BLaER1 treated with 17β-estradiol and CSF1 and Interleukin-3, amounts not matched to agents 10 nM and 100 nM (cell line): ENCODE measurements around the gene HCN3.
"Not testable (repeated sequence)": the region's sequence is repeated elsewhere in the genome, so short reads cannot be mapped to it uniquely, and the experiment has no call there.

Source experiments
- H3K27ac ChIP-seq, 11 experiments: shearing (Covaris generic); formaldehyde crosslinking; 2 replicates each; pipeline ENCODE4 v1.8.1; 2022
- H3K27me3 ChIP-seq, 11 experiments: shearing (Covaris generic); formaldehyde crosslinking; 2 replicates each; pipeline ENCODE4 v1.8.1; 2022
- H3K36me3 ChIP-seq, 11 experiments: shearing (Covaris generic); formaldehyde crosslinking; 2 replicates each; pipeline ENCODE4 v1.8.1; 2022
- H3K4me1 ChIP-seq, 10 experiments: shearing (Covaris generic); formaldehyde crosslinking; 2 replicates each; pipeline ENCODE4 v1.8.1; 2022
- H3K4me2 ChIP-seq, 11 experiments: shearing (Covaris generic); formaldehyde crosslinking; 2 replicates each; pipeline ENCODE4 v1.8.1; 2022
- H3K4me3 ChIP-seq, 10 experiments: shearing (Covaris generic); formaldehyde crosslinking; 2 replicates each; pipeline ENCODE4 v1.8.1; 2022
- H3K9ac ChIP-seq, 11 experiments: shearing (Covaris generic); formaldehyde crosslinking; 2 replicates each; pipeline ENCODE4 v1.8.1; 2022
- H3K9me3 ChIP-seq, 11 experiments: shearing (Covaris generic); formaldehyde crosslinking; replicated peaks in 1 of 11; 2 replicates each; pipeline ENCODE4 v1.8.1; 2022
- H4K20me1 ChIP-seq, 11 experiments: shearing (Covaris generic); formaldehyde crosslinking; 2 replicates each; pipeline ENCODE4 v1.8.1; 2022
- Cebpa-rat ChIP-seq, 11 experiments: shearing (Covaris generic); IDR thresholded peaks; 2 replicates each; pipeline ENCODE4 v1.8.1; 2022

HCN3 gene

DNA sequence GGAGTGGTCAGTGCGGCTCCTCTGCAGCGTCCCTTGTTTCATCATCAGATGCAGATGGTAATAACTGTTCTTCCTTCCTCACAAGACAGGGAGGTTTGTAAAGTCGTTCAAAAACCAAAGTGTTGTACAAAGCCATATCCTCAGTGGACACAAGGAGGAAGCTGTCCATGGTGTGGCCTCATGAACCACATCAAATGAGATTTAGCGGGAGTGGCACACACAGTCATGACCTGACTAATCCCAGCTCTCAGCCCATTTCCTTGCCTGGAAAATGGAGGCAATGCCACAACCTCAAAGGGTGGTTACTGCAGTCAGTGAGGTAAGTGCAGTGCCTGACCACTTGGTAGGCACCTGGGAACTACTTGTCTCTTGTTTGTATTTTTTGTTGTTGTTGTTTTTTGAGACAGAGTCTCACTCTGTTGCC is 35.4 kb upstream of the HCN3 start:
- H3K4me3 ChIP-seq, result peak overlapping the region in 4 of 10 experiments; percentile 57 to 73 (median 63); a peak in 2 of 20 replicates
- TF ChIP-seq Cebpa-rat (IDR thresholded peaks at IDR 0.05), result no peak
- peaks cover 43 to 68% (median 53%) of the 10 kb centered on the region in 10 experiments for H3K4me1 ChIP-seq
- H4K20me1 ChIP-seq, result no peaks in the 10 kb centered on the region
- peak overlapping the region in 10 of 11 experiments; percentile 3 to 77 (median 54); a peak in 14 of 22 replicates for H3K27ac ChIP-seq
- peak overlapping the region; percentile 79 to 98 (median 92) for H3K4me2 ChIP-seq
- H3K27me3 ChIP-seq, result no peaks in the 10 kb centered on the region
- H3K36me3 ChIP-seq, result peaks cover 15 to 33% (median 25%) of the 10 kb centered on the region in 11 experiments; a peak in 21 of 22 replicates
- peak overlapping the region in 6 of 11 experiments; percentile 39 to 76 (median 74); a peak in 8 of 22 replicates for H3K9ac ChIP-seq
- H3K9me3 ChIP-seq, result no peaks in the 10 kb centered on the region

GRCh38 chr1:155242805-155243358 is 34.4 kb upstream of the HCN3 start:
- Histone ChIP-seq H3K4me2 (peak overlapping the region; percentile 80 to 98 (median 93)), H3K36me3 (peaks cover 13 to 33% (median 23%) of the 10 kb centered on the region in 11 experiments), H3K27ac (peak overlapping the region in 9 of 11 experiments; percentile 19 to 90 (median 86); a peak in 9 of 22 replicates), H3K27me3 (no peaks in the 10 kb centered on the region), H3K4me3 (peak overlapping the region; percentile 60 to 76 (median 68); a peak in 19 of 20 replicates), H3K4me1 (peaks cover 42 to 57% (median 50%) of the 10 kb centered on the region in 10 experiments), H3K9me3 (no peaks in the 10 kb centered on the region), H4K20me1 (no peaks in the 10 kb centered on the region), H3K9ac (peak overlapping the region; percentile 81 to 87 (median 85); a peak in 20 of 22 replicates)
- no peak for TF ChIP-seq Cebpa-rat (IDR thresholded peaks at IDR 0.05)

DNA sequence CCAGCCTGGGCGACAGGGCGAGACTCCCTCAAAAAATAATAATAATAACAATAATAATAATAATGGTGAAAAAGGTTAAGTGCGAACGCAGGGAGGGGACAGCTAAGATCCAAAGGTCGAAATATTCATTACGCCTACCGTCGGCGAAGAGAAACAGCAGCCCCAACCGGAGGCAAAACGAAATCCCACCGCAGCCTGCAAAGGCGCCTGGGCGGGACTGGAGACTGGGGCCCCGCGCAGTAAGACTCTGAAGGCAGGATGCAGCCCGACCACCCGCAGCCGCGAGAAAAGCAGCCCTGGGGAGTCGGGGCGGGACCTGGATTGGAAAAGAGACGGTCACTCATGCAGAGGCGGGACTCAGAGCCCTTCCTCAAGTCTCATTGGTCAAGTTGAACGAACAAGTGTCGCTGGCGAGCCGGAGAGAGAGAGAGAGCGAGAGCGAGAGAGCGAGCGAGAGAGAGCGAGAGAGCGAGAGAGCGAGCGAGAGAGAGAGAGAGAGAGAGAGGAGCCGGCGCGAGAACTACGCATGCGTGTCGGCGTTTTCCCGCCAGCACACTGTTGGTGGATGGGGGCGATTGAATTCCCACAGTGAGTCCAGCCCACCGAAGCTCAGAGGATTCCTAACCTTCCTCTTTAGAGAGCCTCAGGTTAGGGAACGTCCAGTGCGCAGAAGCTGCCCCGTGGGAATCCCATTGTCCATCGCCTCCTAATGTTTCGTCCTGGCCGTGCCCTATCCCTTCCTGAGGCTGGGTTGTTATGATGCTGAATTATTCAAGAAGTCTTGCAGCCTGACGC is 32.7 kb upstream of the HCN3 start:
- Histone ChIP-seq H3K9me3 (no peaks in the 10 kb centered on the region), H4K20me1 (no peaks in the 10 kb centered on the region), H3K4me3 (peak overlapping the region; percentile 60 to 76 (median 68)), H3K4me1 (peaks cover 42 to 55% (median 48%) of the 10 kb centered on the region in 10 experiments), H3K27me3 (no peaks in the 10 kb centered on the region), H3K9ac (peak overlapping the region; percentile 81 to 87 (median 85)), H3K27ac (peak overlapping the region; percentile 51 to 90 (median 85); a peak in 21 of 22 replicates), H3K36me3 (peaks cover 7 to 32% (median 19%) of the 10 kb centered on the region in 11 experiments; a peak in 20 of 22 replicates), H3K4me2 (peak overlapping the region; percentile 80 to 98 (median 93))
- no peak for TF ChIP-seq Cebpa-rat (IDR thresholded peaks at IDR 0.05)

GRCh38 chr1:155245163-155245524 is 32.1 kb upstream of the HCN3 start:
- no peaks in the 10 kb centered on the region for H3K27me3 ChIP-seq
- no peaks in the 10 kb centered on the region for H4K20me1 ChIP-seq
- peak overlapping the region; percentile 51 to 76 (median 68) for H3K4me3 ChIP-seq
- H3K36me3 ChIP-seq, result peaks cover 6 to 30% (median 16%) of the 10 kb centered on the region in 11 experiments; a peak in 19 of 22 replicates
- H3K27ac ChIP-seq, result peak overlapping the region in 10 of 11 experiments; percentile 14 to 90 (median 86); a peak in 17 of 22 replicates
- H3K4me1 ChIP-seq, result peaks cover 43 to 55% (median 51%) of the 10 kb centered on the region in 10 experiments
- TF ChIP-seq Cebpa-rat (IDR thresholded peaks at IDR 0.05), result no peak
- peak overlapping the region in 10 of 11 experiments; percentile 57 to 87 (median 85); a peak in 20 of 22 replicates for H3K9ac ChIP-seq
- peak overlapping the region; percentile 70 to 98 (median 89) for H3K4me2 ChIP-seq
- no peaks in the 10 kb centered on the region for H3K9me3 ChIP-seq

DNA sequence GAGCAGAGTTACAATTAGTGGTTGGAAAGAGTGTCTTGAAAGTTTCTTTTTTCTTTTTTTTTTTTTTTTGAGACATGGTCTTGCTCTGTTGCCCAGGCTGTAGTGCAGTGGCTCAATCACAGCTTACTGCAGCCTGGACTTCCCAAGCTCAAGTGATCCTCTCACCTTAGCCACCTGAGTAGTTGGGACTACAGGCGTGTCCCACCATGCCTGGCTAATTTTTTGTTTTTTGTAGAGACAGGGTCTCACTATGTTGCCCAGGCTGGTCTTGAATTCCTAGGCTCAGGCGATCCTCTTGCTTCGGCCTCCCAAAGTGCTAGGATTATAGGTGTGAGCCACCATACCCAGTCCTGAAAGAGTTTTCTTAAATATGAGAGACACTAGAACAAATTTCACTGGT is 30.5 kb upstream of the HCN3 start:
- H3K9me3 ChIP-seq, H3K4me3 ChIP-seq, H3K9ac ChIP-seq, H3K27me3 ChIP-seq, H4K20me1 ChIP-seq, H3K27ac ChIP-seq, H3K4me2 ChIP-seq: not testable (repeated sequence)
- Histone ChIP-seq H3K36me3 (peaks cover 6 to 33% (median 16%) of the 10 kb centered on the region in 11 experiments; a peak in 19 of 22 replicates), H3K4me1 (peaks cover 44 to 55% (median 50%) of the 10 kb centered on the region in 10 experiments)

DNA sequence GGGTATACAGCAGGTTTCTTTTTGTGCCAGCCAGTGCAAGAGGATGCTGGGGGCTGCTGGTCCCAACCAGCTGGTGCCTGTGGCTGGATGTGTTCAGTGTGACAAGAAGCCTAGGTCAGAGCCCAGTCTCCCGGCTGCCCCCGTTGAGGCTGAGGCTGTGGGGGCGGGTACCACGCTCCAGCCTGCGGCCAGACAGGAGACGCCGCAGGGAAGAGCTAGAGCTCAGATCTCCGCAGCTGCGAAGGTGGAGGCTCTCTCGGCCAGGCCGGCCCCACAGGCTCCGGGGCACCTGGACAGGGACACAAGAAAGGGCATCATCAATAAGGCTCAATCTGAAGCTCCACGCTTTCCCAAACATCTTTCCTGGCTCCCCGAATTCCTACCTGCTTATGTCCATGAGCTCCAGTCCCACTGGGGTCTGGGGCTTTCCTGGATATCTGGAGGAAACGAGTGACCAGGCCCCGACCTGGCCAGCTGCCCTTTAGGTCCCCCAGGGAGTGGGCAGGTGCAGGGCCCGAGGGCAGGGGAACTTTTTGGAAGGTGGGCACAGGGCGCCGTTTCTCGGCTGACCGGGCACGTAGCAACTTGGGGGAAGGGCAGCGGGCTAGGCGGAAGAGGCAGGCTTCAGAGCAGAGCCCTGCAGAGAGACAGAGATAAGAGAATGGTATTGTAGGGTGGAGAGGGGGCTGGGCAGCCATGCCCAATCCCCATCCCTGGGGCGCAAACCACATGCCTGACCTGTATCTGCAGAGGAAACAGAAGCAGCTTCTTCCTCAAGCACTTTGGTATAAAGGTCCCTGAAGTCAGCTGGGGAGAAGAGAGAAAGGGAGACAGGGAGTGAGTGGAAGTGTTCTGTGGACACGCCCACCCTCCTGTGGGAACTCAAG is 29.4 kb upstream of the HCN3 start:
- peaks cover 33 to 52% (median 45%) of the 10 kb centered on the region in 10 experiments for H3K4me1 ChIP-seq
- TF ChIP-seq Cebpa-rat (IDR thresholded peaks at IDR 0.05), result no peak
- no peaks in the 10 kb centered on the region for H4K20me1 ChIP-seq
- H3K9me3 ChIP-seq, result no peaks in the 10 kb centered on the region
- peaks cover 6 to 33% (median 16%) of the 10 kb centered on the region in 11 experiments; a peak in 19 of 22 replicates for H3K36me3 ChIP-seq
- no peaks in the 10 kb centered on the region for H3K27me3 ChIP-seq
- H3K9ac ChIP-seq, result peak overlapping the region in 5 of 11 experiments; percentile 1 to 29 (median 9); a peak in 1 of 22 replicates
- no peak overlapping the region for H3K27ac ChIP-seq
- H3K4me3 ChIP-seq, result no peak overlapping the region
- H3K4me2 ChIP-seq, result no peak overlapping the region

DNA sequence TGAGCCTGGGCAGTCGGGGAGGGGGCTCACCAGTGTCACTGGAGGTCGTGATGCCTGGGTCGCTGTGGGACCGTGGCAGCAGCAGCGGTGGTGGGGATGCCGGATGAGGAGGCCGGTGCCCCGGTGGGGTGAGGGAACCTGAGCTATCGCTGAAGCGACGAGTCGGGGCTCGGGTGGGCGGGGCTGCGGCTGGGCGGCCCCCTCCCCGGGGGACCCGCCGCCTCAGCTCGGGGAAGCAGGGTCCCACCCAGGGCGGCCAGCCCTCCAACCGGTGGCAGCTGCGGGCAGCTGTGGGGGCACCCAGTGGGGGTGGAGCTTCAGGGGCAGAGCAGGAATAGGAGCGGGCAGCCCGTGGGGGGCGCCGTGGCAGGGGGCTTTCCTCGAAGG is 27.0 kb upstream of the HCN3 start:
- peaks cover 6 to 33% (median 16%) of the 10 kb centered on the region in 11 experiments; a peak in 19 of 22 replicates for H3K36me3 ChIP-seq
- peaks cover 39 to 55% (median 49%) of the 10 kb centered on the region in 10 experiments for H3K4me1 ChIP-seq
- no peak for TF ChIP-seq Cebpa-rat (IDR thresholded peaks at IDR 0.05)
- H3K27ac ChIP-seq, result peak overlapping the region; percentile 59 to 83 (median 78); a peak in 20 of 22 replicates
- peak overlapping the region; percentile 54 to 79 (median 64) for H3K4me3 ChIP-seq
- no peaks in the 10 kb centered on the region for H3K27me3 ChIP-seq
- H3K4me2 ChIP-seq, result peak overlapping the region; percentile 72 to 97 (median 88)
- peak overlapping the region; percentile 69 to 92 (median 82) for H3K9ac ChIP-seq
- H3K9me3 ChIP-seq, result no peaks in the 10 kb centered on the region
- peaks cover 0 to 4% (median 0%) of the 10 kb centered on the region in 11 experiments; a peak in 1 of 22 replicates for H4K20me1 ChIP-seq
